Activated CD8-positive, alpha-beta memory T cell treated with anti-CD3 and anti-CD28 coated beads for 36 hours (primary cell): Measurements from ENCODE around the gene REL. TPM values are rescaled to one million over a fixed set of nuclear protein-coding genes. Genes with fewer than 3 reads are reported as not detected.

Source experiments
- total RNA-seq, 2 experiments: library from RNA; stranded (reverse); gene quantifications; one replicate each; pipeline ENCODE4 v1.2.3, GENCODE V29; 2021

The REL gene
- total RNA-seq, 2 experiments from 2014 or later, result 55.3 TPM

Other genes with a start within 250 kb of the REL start
- 10 to 100 TPM; 13.9 to 15.6 TPM for gene PAPOLG, start 125.3 kb upstream of the REL start, total RNA-seq
- gene PEX13, start 136.1 kb downstream of the REL start, total RNA-seq, result 10 to 100 TPM; 19.1 to 21.2 TPM
- 1 to 10 TPM; 8.7 to 8.8 TPM for gene PUS10, start 136.7 kb downstream of the REL start, total RNA-seq
- gene SANBR, start 184.3 kb downstream of the REL start, total RNA-seq, result 1 to 10 TPM; 2.0 to 2.5 TPM